ENCODE measurements around the gene SHH. TPM values are rescaled to one million over a fixed set of nuclear protein-coding genes. Genes with fewer than 3 reads are reported as not detected.

Gene SHH
- total RNA-seq, 1 donor from 2014 or later = 0.16 TPM

GRCh38 chr7:155754165-155754564, 58.1 kb downstream of the SHH start:
- no peaks in the 10 kb centered on the region for H3K27me3 Mint-ChIP-seq (ENCODE audit: low read depth, unreplicated experiment)
- H3K36me3 Mint-ChIP-seq (ENCODE audit: low read depth, unreplicated experiment) = peaks cover 6% of the 10 kb centered on the region
- H3K27me3 ChIP-seq (ENCODE audit: insufficient read depth, low read length) = no peaks in the 10 kb centered on the region
- H3K4me1 Mint-ChIP-seq (ENCODE audit: low read depth, unreplicated experiment) = peaks cover 7% of the 10 kb centered on the region
- FAIRE-seq (no peak), DNase-seq (ENCODE audit: low read depth) (no peak)
- H2AFZ ChIP-seq (ENCODE audit: low read depth, low read length) = no peak overlapping the region
- no peak overlapping the region for H3K27ac Mint-ChIP-seq (ENCODE audit: unreplicated experiment)
- peaks cover 2% of the 10 kb centered on the region for H3K9me3 Mint-ChIP-seq (ENCODE audit: unreplicated experiment)
- H3K9me3 ChIP-seq (ENCODE audit: insufficient read depth, low read depth, low read length) = no peaks in the 10 kb centered on the region
- no peak overlapping the region for H3K4me3 Mint-ChIP-seq (ENCODE audit: unreplicated experiment)
- H3K36me3 ChIP-seq (ENCODE audit: insufficient read depth, low read length) = no peaks in the 10 kb centered on the region
- no peak overlapping the region for H3K9ac ChIP-seq (ENCODE audit: low read length)
- H4K20me1 ChIP-seq (ENCODE audit: insufficient read depth, low read length) = peaks cover 87% of the 10 kb centered on the region
- no peaks in the 10 kb centered on the region for H3K4me1 ChIP-seq (ENCODE audit: insufficient read depth, low read length)
- H3K4me2 ChIP-seq (ENCODE audit: low read length) = no peak overlapping the region
- H3K4me3 ChIP-seq (ENCODE audit: insufficient read depth, low read depth, low read length) = no peak overlapping the region
- peaks cover 94% of the 10 kb centered on the region for H3K79me2 ChIP-seq (ENCODE audit: insufficient read depth, low read length)
- no peak overlapping the region for H3K27ac ChIP-seq (ENCODE audit: low read depth, low read length)
- no peak for TF ChIP-seq CTCF (IDR thresholded peaks at IDR 0.05; ENCODE audit: insufficient read depth, low read depth, low read length)
- TF ChIP-seq EZH2 (IDR thresholded peaks at IDR 0.05; ENCODE audit: insufficient read depth, low read length) = no peak

DNA sequence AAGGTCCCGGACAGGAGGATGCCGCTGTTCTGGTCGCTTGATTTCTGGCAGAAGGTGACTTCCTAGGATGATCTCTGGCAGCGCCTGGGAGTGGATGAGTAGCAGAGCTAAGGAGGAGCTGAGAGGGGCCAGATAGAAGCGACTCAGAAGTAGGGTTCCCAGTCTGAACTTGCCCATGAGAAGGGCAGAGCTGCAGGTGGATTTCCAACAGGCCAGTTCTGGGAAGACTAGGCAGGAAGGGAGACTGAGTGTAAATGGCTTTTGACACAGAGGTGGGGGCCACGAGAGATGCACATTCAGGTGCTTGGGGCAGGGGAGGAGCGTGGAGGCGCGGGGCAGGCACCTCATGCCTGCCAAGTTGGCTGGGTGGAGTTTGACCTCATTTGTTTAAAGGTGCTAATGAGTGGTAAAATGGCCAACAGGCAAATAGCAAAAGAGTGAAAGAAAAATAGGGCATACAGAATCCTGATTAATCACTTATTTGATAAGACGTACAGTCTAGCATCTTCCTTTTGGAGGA, 58.8 kb downstream of the SHH start:
- Histone ChIP-seq H3K36me3 (ENCODE audit: insufficient read depth, low read length) (no peaks in the 10 kb centered on the region), H3K9ac (ENCODE audit: low read length) (no peak overlapping the region), H2AFZ (ENCODE audit: low read depth, low read length) (no peak overlapping the region), H3K4me2 (ENCODE audit: low read length) (no peak overlapping the region), H3K4me1 (ENCODE audit: insufficient read depth, low read length) (no peaks in the 10 kb centered on the region), H3K27me3 (ENCODE audit: insufficient read depth, low read length) (no peaks in the 10 kb centered on the region), H4K20me1 (ENCODE audit: insufficient read depth, low read length) (peaks cover 89% of the 10 kb centered on the region), H3K79me2 (ENCODE audit: insufficient read depth, low read length) (peaks cover 95% of the 10 kb centered on the region), H3K9me3 (ENCODE audit: insufficient read depth, low read depth, low read length) (no peaks in the 10 kb centered on the region), H3K27ac (ENCODE audit: low read depth, low read length) (no peak overlapping the region), H3K4me3 (ENCODE audit: insufficient read depth, low read depth, low read length) (no peak overlapping the region)
- DNase-seq (ENCODE audit: low read depth) = no peak
- FAIRE-seq = no peak
- Mint-ChIP-seq H3K9me3 (ENCODE audit: unreplicated experiment) (peaks cover 2% of the 10 kb centered on the region), H3K27ac (ENCODE audit: unreplicated experiment) (peak overlapping the region; percentile 8), H3K4me1 (ENCODE audit: low read depth, unreplicated experiment) (peaks cover 7% of the 10 kb centered on the region), H3K4me3 (ENCODE audit: unreplicated experiment) (peak overlapping the region; percentile 13), H3K27me3 (ENCODE audit: low read depth, unreplicated experiment) (no peaks in the 10 kb centered on the region), H3K36me3 (ENCODE audit: low read depth, unreplicated experiment) (peaks cover 6% of the 10 kb centered on the region)
- TF ChIP-seq EZH2 (IDR thresholded peaks at IDR 0.05; ENCODE audit: insufficient read depth, low read length) (no peak), CTCF (IDR thresholded peaks at IDR 0.05; ENCODE audit: insufficient read depth, low read depth, low read length) (no peak)

DNA sequence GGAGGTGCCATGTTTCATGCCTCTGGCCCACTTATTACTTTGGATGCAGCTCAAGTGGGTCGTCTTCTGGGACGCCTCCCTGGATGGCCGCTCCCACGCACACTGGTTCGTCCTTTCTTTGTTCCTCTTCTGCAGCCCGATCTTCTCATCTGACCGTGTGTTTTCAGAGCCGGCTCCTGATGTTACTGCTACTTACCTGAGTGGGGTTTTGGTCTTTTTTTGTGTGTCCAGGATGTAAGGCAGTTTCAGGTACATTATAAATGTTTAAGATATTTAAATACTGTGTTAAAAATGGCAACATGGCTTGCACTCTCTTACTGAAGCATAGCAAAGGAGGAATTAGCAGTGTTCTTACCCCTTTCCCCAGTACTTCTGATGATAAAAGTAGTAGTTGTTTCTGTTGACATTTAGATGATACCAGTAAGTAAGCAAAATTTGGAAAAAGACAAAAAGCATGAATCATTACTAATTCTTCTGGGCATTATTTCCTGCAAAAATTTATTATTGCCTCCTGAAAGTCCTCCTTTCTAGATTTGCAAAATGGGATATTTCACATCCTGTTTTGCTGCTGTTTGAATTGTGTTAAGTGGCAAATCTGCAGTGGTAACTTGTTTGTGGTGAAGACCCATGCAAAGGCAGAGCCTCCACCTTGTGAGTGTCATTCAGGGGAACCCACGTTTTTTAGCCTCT, 59.4 kb downstream of the SHH start:
- no peaks in the 10 kb centered on the region for H3K27me3 Mint-ChIP-seq (ENCODE audit: low read depth, unreplicated experiment)
- H3K9me3 Mint-ChIP-seq (ENCODE audit: unreplicated experiment) = peaks cover 2% of the 10 kb centered on the region
- DNase-seq (ENCODE audit: low read depth) (no peak), FAIRE-seq (no peak)
- Histone ChIP-seq H3K27ac (ENCODE audit: low read depth, low read length) (no peak overlapping the region), H3K9me3 (ENCODE audit: insufficient read depth, low read depth, low read length) (no peaks in the 10 kb centered on the region), H3K27me3 (ENCODE audit: insufficient read depth, low read length) (no peaks in the 10 kb centered on the region), H3K36me3 (ENCODE audit: insufficient read depth, low read length) (no peaks in the 10 kb centered on the region), H4K20me1 (ENCODE audit: insufficient read depth, low read length) (peaks cover 88% of the 10 kb centered on the region), H3K4me2 (ENCODE audit: low read length) (no peak overlapping the region), H3K4me1 (ENCODE audit: insufficient read depth, low read length) (no peaks in the 10 kb centered on the region), H3K4me3 (ENCODE audit: insufficient read depth, low read depth, low read length) (no peak overlapping the region), H3K9ac (ENCODE audit: low read length) (no peak overlapping the region), H2AFZ (ENCODE audit: low read depth, low read length) (no peak overlapping the region), H3K79me2 (ENCODE audit: insufficient read depth, low read length) (peaks cover 95% of the 10 kb centered on the region)
- peaks cover 7% of the 10 kb centered on the region for H3K4me1 Mint-ChIP-seq (ENCODE audit: low read depth, unreplicated experiment)
- peaks cover 6% of the 10 kb centered on the region for H3K36me3 Mint-ChIP-seq (ENCODE audit: low read depth, unreplicated experiment)
- H3K4me3 Mint-ChIP-seq (ENCODE audit: unreplicated experiment) = no peak overlapping the region
- TF ChIP-seq CTCF (IDR thresholded peaks at IDR 0.05; ENCODE audit: insufficient read depth, low read depth, low read length) (no peak), EZH2 (IDR thresholded peaks at IDR 0.05; ENCODE audit: insufficient read depth, low read length) (no peak)
- H3K27ac Mint-ChIP-seq (ENCODE audit: unreplicated experiment) = no peak overlapping the region
